ENCODE results near the gene HMCN1.

GRCh38 chr1:186112280-186112679 is 378.1 kb downstream of the HMCN1 start:
- TF ChIP-seq, protein P1, sequence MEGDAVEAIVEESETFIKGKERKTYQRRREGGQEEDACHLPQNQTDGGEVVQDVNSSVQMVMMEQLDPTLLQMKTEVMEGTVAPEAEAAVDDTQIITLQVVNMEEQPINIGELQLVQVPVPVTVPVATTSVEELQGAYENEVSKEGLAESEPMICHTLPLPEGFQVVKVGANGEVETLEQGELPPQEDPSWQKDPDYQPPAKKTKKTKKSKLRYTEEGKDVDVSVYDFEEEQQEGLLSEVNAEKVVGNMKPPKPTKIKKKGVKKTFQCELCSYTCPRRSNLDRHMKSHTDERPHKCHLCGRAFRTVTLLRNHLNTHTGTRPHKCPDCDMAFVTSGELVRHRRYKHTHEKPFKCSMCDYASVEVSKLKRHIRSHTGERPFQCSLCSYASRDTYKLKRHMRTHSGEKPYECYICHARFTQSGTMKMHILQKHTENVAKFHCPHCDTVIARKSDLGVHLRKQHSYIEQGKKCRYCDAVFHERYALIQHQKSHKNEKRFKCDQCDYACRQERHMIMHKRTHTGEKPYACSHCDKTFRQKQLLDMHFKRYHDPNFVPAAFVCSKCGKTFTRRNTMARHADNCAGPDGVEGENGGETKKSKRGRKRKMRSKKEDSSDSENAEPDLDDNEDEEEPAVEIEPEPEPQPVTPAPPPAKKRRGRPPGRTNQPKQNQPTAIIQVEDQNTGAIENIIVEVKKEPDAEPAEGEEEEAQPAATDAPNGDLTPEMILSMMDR (IDR thresholded peaks at IDR 0.05): no peak
- no peak for TF ChIP-seq POLR2AphosphoS5 (IDR thresholded peaks at IDR 0.05)
- TF ChIP-seq POLR2A (IDR thresholded peaks at IDR 0.05): no peak
